Stromal cell of bone marrow (primary cell): ENCODE data around the gene PLA2G4C.
A peak's percentile ranks its signal among the peaks of the same experiment; 100 is the strongest.
"Not testable (repeated sequence)": the region's sequence is repeated elsewhere in the genome, so short reads cannot be mapped to it uniquely, and the experiment has no call there.

Source experiments
- DNase-seq: peaks from one replicate; pipeline ENCODE4 v3.0.0-alpha.2; 2012; ENCODE audit warnings: low read depth

The PLA2G4C gene

DNA sequence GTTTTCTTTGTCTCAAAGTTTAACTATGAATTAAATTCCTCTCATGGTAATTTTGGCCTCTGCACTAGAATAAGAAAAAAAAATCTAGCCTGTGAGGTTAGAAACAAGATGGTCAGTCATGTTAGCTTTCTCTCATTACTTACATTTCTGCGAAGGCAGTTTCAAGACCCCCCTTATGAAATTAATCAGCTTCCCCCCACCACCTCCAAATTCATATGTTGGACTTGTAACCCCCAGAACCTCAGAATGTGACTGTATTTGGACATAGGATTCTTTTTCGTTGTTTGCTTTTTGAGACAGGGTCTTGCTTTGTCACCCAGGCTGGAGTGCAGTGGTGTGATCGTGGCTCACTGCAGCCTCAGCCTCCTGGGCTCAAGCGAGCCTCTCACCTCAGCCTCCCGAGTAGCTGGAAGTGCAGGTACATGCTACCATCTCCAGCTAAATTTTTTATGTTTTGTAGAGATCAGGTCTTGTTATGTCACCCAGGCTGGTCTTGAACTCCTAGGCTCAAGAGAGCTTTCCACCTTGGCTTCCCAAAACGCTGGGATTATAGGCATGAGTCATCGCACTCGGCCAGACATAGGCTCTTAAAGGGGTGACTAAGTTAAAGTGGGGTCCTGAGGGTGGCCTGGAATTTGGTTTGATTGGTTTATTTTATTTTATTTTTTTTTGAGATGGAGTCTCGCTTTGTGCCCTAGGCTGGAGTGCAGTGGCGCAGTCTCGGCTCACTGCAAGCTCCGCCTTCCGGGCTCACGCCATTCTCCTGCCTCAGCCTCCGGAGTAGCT, 1.4 kb downstream of the PLA2G4C start:
- DNase-seq, result no peak

GRCh38 chr19:48103922-48104321, 6.7 kb downstream of the PLA2G4C start:
- DNase-seq, result no peak

- DNase-seq, result no peak
Measured at GRCh38 chr19:48102870-48103751, 7.5 kb downstream of the PLA2G4C start.

DNA sequence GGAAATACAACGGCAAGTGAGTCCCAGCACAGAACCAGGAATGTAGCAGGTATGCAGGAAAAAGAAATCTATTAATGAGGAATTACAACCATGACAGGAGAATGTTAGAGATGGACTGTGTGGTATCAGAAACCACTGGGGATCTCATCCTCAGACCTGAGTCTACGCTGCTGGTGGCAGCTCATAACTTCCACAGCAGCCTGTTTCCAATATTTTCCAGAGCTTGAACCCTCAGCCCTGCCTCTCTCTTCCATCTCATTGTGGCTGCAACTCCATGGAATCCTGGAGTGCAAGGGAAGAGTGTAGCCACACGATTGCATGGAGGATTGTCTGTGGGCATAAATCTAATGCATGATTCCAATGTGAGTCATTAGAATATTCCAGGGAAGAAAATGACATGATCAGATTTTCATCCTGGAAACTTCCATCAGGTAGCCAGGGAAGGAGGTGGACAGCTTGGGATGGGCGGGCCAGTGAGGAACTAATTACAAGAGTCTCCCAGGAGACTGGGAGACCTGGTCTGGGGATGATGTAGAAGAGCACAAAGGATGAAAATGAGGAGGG, 14.9 kb downstream of the PLA2G4C start:
- DNase-seq, result no peak

- DNase-seq, result no peak
Measured at GRCh38 chr19:48094855-48095203, 15.8 kb downstream of the PLA2G4C start.

GRCh38 chr19:48094129-48094854, 16.3 kb downstream of the PLA2G4C start:
- no peak for DNase-seq

DNA sequence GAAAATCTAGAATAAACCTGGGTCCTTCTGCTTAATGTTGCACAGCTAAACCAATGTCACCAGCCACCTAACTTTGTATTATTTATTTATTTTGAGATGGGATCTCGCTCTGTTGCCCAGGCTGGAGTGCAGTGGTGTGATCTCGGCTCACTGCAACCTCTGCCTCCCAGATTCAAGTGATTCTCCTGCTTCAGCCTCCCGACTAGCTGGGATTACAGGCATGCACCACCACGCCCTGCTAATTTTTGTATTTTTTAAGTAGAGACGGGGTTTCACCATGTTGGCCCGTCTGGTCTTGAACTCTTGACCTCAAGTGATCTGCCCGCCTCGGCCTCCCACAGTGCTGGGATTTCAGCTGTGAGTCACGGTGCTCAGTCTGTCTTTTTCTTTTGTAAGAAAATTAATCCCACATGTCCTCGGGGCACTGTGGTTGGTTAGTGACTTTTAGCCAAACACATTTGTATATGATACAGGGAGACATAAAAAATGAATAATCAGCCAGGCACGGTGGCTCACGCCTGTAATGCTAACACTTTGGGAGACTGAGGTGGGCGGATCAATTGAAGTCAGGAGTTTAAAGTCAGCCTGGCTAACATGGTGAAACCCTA, 19.4 kb downstream of the PLA2G4C start:
- DNase-seq, result peak; percentile 87

DNA sequence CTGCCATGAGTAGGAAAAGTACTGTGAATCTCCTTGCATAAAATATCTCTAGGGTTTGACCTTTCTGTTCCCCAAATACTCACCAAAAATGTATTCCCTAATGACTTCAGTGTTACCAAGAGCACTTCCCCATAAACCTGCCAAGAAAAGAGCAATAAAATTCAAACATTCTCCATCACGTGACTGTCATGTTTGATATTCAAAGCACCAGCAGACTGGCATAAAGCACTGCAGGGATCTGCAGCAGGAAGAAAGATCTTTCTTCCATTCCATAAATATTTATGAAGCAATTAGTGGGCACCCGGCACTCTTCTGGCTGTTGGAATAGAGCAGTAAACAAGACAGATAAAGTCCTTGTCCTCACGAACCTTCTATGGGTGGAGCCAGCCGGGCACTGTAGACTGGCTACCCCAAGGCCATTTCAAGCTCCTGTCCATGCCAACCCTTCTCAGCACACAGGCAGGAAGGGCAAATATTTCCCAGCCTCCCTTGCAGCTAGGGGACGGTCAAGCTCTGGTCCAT, 20.3 kb downstream of the PLA2G4C start:
- no peak for DNase-seq

GRCh38 chr19:48088991-48089390, 21.6 kb downstream of the PLA2G4C start:
- not testable (repeated sequence) for DNase-seq

GRCh38 chr19:48085904-48086864, 24.4 kb downstream of the PLA2G4C start:
- DNase-seq, result no peak

DNA sequence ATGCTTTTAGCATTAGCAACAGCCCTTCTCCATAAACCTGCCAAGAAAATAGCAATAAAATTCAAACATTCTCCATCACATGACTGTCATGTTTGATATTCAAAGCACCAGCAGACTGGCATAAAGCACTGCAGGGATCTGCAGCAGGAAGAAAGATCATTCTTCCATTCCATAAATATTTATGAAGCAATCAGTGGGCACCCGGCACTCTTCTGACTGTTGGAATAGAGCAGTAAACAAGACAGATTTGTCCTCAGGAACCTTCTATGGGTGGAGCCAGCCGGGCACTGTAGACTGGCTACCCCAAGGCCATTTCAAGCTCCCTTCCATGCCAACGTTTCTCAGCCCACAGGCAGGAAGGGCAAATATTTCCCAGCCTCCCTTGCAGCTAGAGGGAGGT, 25.5 kb downstream of the PLA2G4C start:
- DNase-seq, result no peak

GRCh38 chr19:48081106-48081505, 29.5 kb downstream of the PLA2G4C start:
- DNase-seq, result no peak

GRCh38 chr19:48070177-48070769, 40.3 kb downstream of the PLA2G4C start:
- not testable (repeated sequence) for DNase-seq

GRCh38 chr19:48069435-48069834, 41.2 kb downstream of the PLA2G4C start:
- DNase-seq, result no peak

DNA sequence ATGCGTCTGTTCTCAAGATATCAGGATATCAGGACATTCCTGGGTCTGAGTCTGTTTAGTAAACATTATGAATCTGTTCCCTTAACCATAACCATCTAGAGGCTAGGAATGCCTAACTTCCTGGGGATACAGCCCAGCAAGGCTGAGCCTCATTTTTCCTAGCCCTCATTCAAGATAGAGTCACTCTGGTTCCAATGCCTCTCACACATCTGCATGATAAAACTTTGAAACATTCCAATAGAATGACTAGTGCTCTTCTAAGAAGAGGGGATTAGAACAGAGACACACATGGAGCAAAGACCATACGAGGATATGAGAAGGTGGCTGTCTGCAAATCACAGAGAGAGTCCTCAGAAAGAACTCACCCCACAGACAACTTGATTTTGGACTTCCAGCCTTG, 46.1 kb downstream of the PLA2G4C start:
- DNase-seq, result no peak

DNA sequence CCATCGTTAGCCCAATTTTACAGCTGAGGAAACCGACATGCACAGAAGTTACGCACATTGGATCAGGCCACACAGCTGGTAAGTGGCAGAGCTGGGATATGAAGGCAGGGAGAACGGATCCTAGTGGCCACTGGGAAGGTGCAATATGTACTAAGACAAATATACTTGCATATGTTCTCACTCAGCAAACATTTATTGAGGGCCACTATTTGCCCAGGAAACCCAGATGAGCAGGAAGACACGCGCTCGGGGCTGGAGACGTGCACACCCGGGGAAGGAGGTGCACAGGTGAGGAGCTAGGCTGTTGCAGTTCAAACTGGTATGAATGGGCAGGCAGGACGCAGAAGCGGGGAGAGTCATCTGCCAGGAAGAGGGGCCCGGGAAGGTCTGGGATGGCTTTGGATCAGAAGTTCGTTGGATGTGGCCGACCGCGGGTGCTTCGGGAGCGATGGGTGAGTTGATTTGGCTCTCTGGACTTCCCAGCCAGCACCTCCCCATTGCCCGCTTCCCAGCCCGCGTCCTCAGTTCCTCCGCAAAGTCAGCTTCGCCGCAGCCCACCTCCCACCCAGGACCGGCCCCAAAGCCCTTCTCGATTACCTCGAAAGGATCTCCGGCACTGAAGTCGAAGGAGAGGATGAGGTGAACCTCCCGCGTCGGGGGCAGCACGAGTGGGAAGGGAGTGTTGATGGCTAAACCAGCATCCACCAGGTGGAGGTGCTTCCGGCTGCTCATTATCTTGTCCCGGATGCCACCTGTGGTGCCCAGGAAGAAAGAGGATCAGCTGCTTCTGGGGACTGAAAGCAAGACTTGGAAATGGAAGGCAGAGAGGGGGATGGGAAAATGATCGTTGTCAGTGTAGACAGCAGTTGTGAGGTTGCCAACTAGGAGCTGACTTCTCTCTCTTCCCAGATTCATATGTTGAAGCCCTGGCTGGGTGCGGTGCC, 48.9 kb downstream of the PLA2G4C start:
- no peak for DNase-seq

- no peak for DNase-seq
Measured at GRCh38 chr19:48060381-48060780, 50.2 kb downstream of the PLA2G4C start.

DNA sequence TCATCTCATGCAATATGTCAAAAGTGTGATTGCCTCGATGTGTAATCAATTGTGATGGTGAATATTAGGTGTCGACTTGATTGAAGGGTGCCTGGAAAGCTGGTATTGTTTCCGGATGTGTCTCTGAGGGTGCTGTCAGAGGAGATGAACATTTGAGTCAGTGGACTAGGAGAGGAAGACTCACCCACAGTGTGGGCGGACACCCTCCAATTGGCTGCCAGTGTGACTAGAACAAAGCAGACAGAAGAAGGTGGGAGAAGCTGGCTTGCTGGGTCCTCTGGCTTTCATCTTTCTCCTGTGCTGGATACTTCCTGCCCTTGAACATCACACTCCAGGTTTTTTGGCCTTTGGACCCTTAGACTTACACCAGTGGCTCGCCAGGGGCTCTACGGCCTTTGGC, 51.3 kb downstream of the PLA2G4C start:
- no peak for DNase-seq

- no peak for DNase-seq
Measured at GRCh38 chr19:48053856-48054255, 56.8 kb downstream of the PLA2G4C start.
